Keratinocyte (primary cell): Measurements from ENCODE around the gene C17orf114.

Experiments
- DNase-seq: peaks from one replicate; pipeline ENCODE4 v3.0.0-alpha.2; 2011; ENCODE audit warnings: low read depth, missing footprints, low spot score
- FAIRE-seq: peaks from 2 replicates; lab custom pipeline; 2011; peaks lifted over from hg19 to GRCh38; lab: Jason Lieb, UNC
- H2AFZ ChIP-seq: 2 replicates; pipeline ENCODE4 v1.6.0; 2012; ENCODE audit warnings: low read length, control low read depth, inconsistent platforms; ENCODE audit not compliant: control insufficient read depth
- H3K27ac ChIP-seq: 2 replicates; pipeline ENCODE4 v1.5.1; 2011; ENCODE audit warnings: low read length; ENCODE audit not compliant: control insufficient read depth, insufficient read depth
- H3K27me3 ChIP-seq: 3 replicates; pipeline ENCODE4 v1.6.0; 2011; ENCODE audit warnings: low read length; ENCODE audit not compliant: control insufficient read depth, insufficient read depth; ENCODE audit errors: extremely low read depth
- H3K36me3 ChIP-seq, 2 experiments: 2 replicates in 1 of 2; 3 replicates in 1 of 2; pipeline ENCODE4 v1.5.1; 2011; ENCODE audit warnings: low read length in 2 of 2, mild to moderate bottlenecking in 1 of 2; ENCODE audit not compliant: control insufficient read depth in 2 of 2, insufficient read depth in 2 of 2; ENCODE audit errors: extremely low read depth in 1 of 2
- H3K4me1 ChIP-seq: 3 replicates; pipeline ENCODE4 v1.5.1; 2011; ENCODE audit warnings: low read length; ENCODE audit not compliant: control insufficient read depth, insufficient read depth; ENCODE audit errors: extremely low read depth
- H3K4me2 ChIP-seq: 3 replicates; pipeline ENCODE4 v1.6.0; 2011; ENCODE audit warnings: low read depth, low read length; ENCODE audit not compliant: control insufficient read depth, insufficient read depth; ENCODE audit errors: extremely low read depth
- H3K4me3 ChIP-seq, 3 experiments: fragments of 200-600 bp in 1 of 3; sonication (generic) in 1 of 3; 2 replicates in 2 of 3; 3 replicates in 1 of 3; pipeline ENCODE4 v1.5.1; 2011 to 2016; ENCODE audit warnings: low read length in 3 of 3, mild to moderate bottlenecking in 3 of 3, control low read depth in 2 of 3, inconsistent platforms in 1 of 3, low read depth in 1 of 3, mixed read lengths in 1 of 3, mixed run types in 1 of 3, moderate library complexity in 1 of 3; ENCODE audit not compliant: control insufficient read depth in 2 of 3, insufficient read depth in 2 of 3; ENCODE audit errors: extremely low read depth in 1 of 3
- H3K79me2 ChIP-seq: 2 replicates; pipeline ENCODE4 v1.6.0; 2012; ENCODE audit warnings: low read length; ENCODE audit not compliant: control insufficient read depth, insufficient read depth
- H3K9ac ChIP-seq: 3 replicates; pipeline ENCODE4 v1.6.0; 2011; ENCODE audit warnings: low read length; ENCODE audit not compliant: control insufficient read depth, insufficient read depth; ENCODE audit errors: extremely low read depth
- H3K9me1 ChIP-seq: 3 replicates; pipeline ENCODE4 v1.6.0; 2011; ENCODE audit warnings: low read length; ENCODE audit not compliant: control insufficient read depth, insufficient read depth; ENCODE audit errors: extremely low read depth
- H3K9me3 ChIP-seq: 2 replicates; pipeline ENCODE4 v1.5.1; 2012; ENCODE audit warnings: low read depth, low read length; ENCODE audit not compliant: control insufficient read depth
- H4K20me1 ChIP-seq: 3 replicates; pipeline ENCODE4 v1.6.0; 2011; ENCODE audit warnings: low read length; ENCODE audit not compliant: control insufficient read depth, insufficient read depth; ENCODE audit errors: extremely low read depth
- EZH2 ChIP-seq: IDR thresholded peaks from one replicate; pipeline ENCODE4 v1.6.1; 2012; ENCODE audit warnings: inconsistent platforms, mild to moderate bottlenecking, low read length, moderate library complexity
- dilution Hi-C: fragments of 300-500 bp; cut with MboI; formaldehyde crosslinking; loops from one replicate; pipeline ENCODE4 v1.7.0; 2020; ENCODE audit warnings: low sequenced_read_pairs; ENCODE audit not compliant: extremely low pct_ligation_motif_present
- TF ChIP-seq, protein P1 (sequence below), 3 experiments: IDR thresholded peaks in 1 of 3; conservative IDR thresholded peaks in 1 of 3; optimal IDR thresholded peaks in 1 of 3; 2 replicates in 2 of 3; 3 replicates in 1 of 3; pipeline versions ENCODE3 to v1.5.1; 2011; ENCODE audit warnings: low read length in 3 of 3, mild to moderate bottlenecking in 3 of 3, moderate library complexity in 2 of 3, control low read depth in 1 of 3, inconsistent platforms in 1 of 3; ENCODE audit not compliant: insufficient read depth in 2 of 3; ENCODE audit errors: extremely low read depth in 1 of 3

C17orf114 gene

DNA sequence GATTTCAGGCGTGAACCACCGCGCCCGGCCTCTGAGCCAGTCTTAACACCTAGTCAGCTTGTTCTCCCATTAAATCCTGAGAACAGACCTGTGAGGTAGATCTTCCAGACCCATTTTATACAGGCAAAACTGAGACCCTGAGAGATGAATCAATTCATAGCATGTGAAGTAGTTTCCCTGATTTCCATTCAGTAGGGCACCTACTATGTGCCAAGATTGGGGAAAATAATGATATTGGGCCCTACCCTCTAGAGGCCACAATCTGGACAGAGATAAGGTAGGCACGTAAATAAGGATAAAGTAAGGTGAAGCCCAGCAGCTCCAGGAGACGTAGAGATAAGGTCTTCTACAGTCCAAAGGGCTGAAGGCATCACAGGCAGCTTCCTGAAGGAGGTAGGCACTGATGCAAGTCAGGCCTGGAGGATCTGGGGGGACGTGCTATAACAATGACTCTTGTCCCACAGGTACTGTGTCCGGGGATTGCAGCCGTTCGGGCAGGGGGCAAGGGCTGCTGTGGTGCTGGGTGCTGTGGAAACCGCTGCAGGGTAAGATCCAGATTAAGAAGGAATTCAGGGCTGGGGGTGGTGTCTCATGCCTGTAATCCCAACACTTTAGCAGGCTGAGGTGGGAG lies 21.7 kb downstream of the C17orf114 start:
- DNase-seq (no peak), FAIRE-seq (no peak)
- TF ChIP-seq EZH2 = no peak
- TF ChIP-seq, protein P1, sequence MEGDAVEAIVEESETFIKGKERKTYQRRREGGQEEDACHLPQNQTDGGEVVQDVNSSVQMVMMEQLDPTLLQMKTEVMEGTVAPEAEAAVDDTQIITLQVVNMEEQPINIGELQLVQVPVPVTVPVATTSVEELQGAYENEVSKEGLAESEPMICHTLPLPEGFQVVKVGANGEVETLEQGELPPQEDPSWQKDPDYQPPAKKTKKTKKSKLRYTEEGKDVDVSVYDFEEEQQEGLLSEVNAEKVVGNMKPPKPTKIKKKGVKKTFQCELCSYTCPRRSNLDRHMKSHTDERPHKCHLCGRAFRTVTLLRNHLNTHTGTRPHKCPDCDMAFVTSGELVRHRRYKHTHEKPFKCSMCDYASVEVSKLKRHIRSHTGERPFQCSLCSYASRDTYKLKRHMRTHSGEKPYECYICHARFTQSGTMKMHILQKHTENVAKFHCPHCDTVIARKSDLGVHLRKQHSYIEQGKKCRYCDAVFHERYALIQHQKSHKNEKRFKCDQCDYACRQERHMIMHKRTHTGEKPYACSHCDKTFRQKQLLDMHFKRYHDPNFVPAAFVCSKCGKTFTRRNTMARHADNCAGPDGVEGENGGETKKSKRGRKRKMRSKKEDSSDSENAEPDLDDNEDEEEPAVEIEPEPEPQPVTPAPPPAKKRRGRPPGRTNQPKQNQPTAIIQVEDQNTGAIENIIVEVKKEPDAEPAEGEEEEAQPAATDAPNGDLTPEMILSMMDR (optimal IDR thresholded peaks at IDR 0.05 in 1 of 3, IDR thresholded peaks at IDR 0.05 in 1 of 3, conservative IDR thresholded peaks at IDR 0.05 in 1 of 3; ENCODE audit: extremely low read depth in 1 of 3, insufficient read depth in 2 of 3, low read length in 3 of 3) = no peak
- Histone ChIP-seq H3K79me2 (no peaks in the 10 kb centered on the region), H3K27ac (no peak overlapping the region), H3K27me3 (peaks cover 19% of the 10 kb centered on the region), H2AFZ (no peak overlapping the region), H3K9me3 (no peaks in the 10 kb centered on the region), H3K4me2 (no peak overlapping the region), H3K9ac (no peak overlapping the region), H3K9me1 (no peaks in the 10 kb centered on the region), H3K4me3 (no peak overlapping the region), H4K20me1 (no peaks in the 10 kb centered on the region), H3K4me1 (peaks cover 2% of the 10 kb centered on the region), H3K36me3 (no peaks in the 10 kb centered on the region)
- dilution Hi-C loops = no loop called here

DNA sequence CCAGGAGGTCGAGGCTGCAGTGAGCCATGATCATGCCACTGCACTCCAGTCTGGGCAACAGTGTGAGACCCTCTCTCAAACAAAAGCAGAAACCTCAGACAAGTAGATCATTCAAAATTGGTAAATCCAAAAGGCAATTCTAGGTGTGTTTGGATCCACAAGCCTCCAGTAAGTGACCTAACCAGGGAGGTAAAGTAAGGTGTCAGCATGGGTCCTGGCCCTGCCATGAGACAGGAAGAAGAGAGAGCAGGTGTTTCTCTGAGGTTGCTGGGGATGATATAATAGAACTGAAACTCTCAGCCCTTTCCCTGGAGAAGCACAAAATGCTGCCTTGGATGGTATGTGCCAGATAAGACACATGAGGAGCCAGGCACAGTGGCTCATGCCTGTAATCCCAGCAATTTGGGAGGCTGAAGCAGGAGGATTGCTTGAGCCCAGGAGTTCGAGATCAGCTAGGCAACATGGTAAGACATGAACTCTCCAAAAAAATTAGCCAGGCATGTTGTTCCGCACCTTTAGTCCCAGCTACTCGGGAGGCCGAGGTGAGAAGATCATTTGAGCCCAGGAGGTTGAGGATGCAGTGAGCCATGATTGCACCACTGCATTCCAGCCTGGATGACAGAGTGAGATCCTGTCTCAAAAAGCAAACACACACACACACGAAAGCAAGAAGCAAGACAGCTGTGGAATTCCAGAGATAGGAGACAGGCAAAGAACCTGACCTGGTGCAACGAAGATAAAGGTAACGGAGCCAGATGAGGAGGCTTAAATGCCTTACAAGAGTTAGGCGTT lies 24.0 kb downstream of the C17orf114 start:
- Histone ChIP-seq H3K36me3 (no peaks in the 10 kb centered on the region), H3K4me1 (no peaks in the 10 kb centered on the region), H3K4me3 (no peak overlapping the region), H3K9ac (no peak overlapping the region), H3K79me2 (no peaks in the 10 kb centered on the region), H2AFZ (no peak overlapping the region), H3K9me1 (no peaks in the 10 kb centered on the region), H3K27ac (no peak overlapping the region), H3K4me2 (no peak overlapping the region), H3K9me3 (no peaks in the 10 kb centered on the region), H4K20me1 (no peaks in the 10 kb centered on the region), H3K27me3 (peaks cover 20% of the 10 kb centered on the region)
- DNase-seq (no peak), FAIRE-seq (no peak)
- no peak for TF ChIP-seq EZH2
- TF ChIP-seq, protein P1 (optimal IDR thresholded peaks at IDR 0.05 in 1 of 3, IDR thresholded peaks at IDR 0.05 in 1 of 3, conservative IDR thresholded peaks at IDR 0.05 in 1 of 3; ENCODE audit: extremely low read depth in 1 of 3, insufficient read depth in 2 of 3, low read length in 3 of 3) = no peak
- dilution Hi-C loops = no loop called here
